Glutamatergic neuron (in vitro differentiated cells): ENCODE results near the gene NUP210. TPM values are rescaled to one million over a fixed set of nuclear protein-coding genes. Genes with fewer than 3 reads are reported as not detected.

ENCODE experiments used
- DNase-seq: peaks from one replicate; pipeline ENCODE4 v3.0.0; 2022
- H3K27ac Mint-ChIP-seq: one replicate; pipeline ENCODE4 v1.8.0; 2020; ENCODE audit warnings: mild to moderate bottlenecking, mixed read lengths, inconsistent platforms; ENCODE audit not compliant: unreplicated experiment
- H3K27me3 Mint-ChIP-seq: one replicate; pipeline ENCODE4 v1.8.0; 2020; ENCODE audit warnings: mild to moderate bottlenecking, moderate library complexity, mixed read lengths, inconsistent platforms; ENCODE audit not compliant: unreplicated experiment
- H3K36me3 Mint-ChIP-seq: one replicate; pipeline ENCODE4 v1.8.0; 2020; ENCODE audit warnings: mild to moderate bottlenecking, mixed read lengths, inconsistent platforms; ENCODE audit not compliant: unreplicated experiment
- H3K4me1 Mint-ChIP-seq: one replicate; pipeline ENCODE4 v1.8.0; 2020; ENCODE audit warnings: mild to moderate bottlenecking, low read depth, mixed read lengths, inconsistent platforms; ENCODE audit not compliant: unreplicated experiment
- H3K4me3 Mint-ChIP-seq: one replicate; pipeline ENCODE4 v1.8.0; 2020; ENCODE audit warnings: mild to moderate bottlenecking, mixed read lengths, inconsistent platforms; ENCODE audit not compliant: unreplicated experiment
- H3K9me3 Mint-ChIP-seq: one replicate; pipeline ENCODE4 v1.8.0; 2020; ENCODE audit warnings: mild to moderate bottlenecking, moderate library complexity, mixed read lengths, inconsistent platforms; ENCODE audit not compliant: unreplicated experiment
- total RNA-seq: library from RNA; stranded (reverse); fragmentation: NEBNext Ultra II Directional; extraction: Animal tissue kit (Norgen Biotek cat#: 25700); gene quantifications from one replicate; pipeline ENCODE4 v1.2.1, GENCODE V29; 2021; ENCODE audit not compliant: unreplicated experiment
- TF ChIP-seq, protein P1 (sequence below): fragments of 200-600 bp; sonication (generic); IDR thresholded peaks from one replicate; pipeline ENCODE4 v1.5.0; 2021; ENCODE audit not compliant: partially characterized antibody, unreplicated experiment

NUP210 gene
- total RNA-seq, 1 donor from 2014 or later = 2.4 TPM

DNA sequence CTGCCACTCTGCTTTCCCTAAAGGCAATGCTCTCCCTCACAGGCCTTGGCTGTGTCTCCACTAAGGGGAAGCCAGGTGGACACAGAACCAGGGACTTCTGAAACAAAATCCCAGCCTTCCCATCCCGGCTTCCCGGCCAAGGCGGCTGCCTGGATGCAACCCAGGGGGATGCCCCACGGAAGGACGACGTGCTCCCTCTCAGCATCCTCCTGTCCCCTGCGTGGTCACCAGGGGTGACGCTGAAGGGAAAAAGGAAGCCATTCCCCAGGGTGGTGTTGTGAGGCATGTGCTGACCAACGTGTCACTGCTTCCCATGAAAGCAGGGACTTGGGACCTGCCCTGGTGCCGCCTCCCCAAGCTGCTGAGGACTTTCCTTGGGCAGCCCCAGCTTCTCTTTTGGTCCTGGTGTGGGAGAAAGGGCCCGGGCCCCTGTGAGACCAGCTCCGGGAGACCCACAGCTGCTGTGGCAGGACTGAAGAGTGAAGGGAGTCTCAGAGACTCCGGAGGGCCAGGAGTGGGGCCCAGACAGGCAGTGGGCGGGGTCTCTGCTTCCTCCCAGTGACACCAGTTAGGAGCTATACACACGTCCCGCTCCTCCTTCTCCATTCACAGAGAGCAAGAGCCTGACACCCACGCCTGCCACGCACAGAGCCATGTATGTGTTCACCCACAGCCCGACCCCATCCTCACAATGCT, 139.2 kb downstream of the NUP210 start:
- no peak for DNase-seq
- peaks cover 14% of the 10 kb centered on the region for H3K4me1 Mint-ChIP-seq
- peaks cover 16% of the 10 kb centered on the region for H3K27me3 Mint-ChIP-seq
- peaks cover 16% of the 10 kb centered on the region for H3K9me3 Mint-ChIP-seq
- peaks cover 15% of the 10 kb centered on the region for H3K36me3 Mint-ChIP-seq
- H3K27ac Mint-ChIP-seq = no peak overlapping the region
- peak overlapping the region; percentile 30 for H3K4me3 Mint-ChIP-seq
- TF ChIP-seq, protein P1, sequence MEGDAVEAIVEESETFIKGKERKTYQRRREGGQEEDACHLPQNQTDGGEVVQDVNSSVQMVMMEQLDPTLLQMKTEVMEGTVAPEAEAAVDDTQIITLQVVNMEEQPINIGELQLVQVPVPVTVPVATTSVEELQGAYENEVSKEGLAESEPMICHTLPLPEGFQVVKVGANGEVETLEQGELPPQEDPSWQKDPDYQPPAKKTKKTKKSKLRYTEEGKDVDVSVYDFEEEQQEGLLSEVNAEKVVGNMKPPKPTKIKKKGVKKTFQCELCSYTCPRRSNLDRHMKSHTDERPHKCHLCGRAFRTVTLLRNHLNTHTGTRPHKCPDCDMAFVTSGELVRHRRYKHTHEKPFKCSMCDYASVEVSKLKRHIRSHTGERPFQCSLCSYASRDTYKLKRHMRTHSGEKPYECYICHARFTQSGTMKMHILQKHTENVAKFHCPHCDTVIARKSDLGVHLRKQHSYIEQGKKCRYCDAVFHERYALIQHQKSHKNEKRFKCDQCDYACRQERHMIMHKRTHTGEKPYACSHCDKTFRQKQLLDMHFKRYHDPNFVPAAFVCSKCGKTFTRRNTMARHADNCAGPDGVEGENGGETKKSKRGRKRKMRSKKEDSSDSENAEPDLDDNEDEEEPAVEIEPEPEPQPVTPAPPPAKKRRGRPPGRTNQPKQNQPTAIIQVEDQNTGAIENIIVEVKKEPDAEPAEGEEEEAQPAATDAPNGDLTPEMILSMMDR = no peak

DNA sequence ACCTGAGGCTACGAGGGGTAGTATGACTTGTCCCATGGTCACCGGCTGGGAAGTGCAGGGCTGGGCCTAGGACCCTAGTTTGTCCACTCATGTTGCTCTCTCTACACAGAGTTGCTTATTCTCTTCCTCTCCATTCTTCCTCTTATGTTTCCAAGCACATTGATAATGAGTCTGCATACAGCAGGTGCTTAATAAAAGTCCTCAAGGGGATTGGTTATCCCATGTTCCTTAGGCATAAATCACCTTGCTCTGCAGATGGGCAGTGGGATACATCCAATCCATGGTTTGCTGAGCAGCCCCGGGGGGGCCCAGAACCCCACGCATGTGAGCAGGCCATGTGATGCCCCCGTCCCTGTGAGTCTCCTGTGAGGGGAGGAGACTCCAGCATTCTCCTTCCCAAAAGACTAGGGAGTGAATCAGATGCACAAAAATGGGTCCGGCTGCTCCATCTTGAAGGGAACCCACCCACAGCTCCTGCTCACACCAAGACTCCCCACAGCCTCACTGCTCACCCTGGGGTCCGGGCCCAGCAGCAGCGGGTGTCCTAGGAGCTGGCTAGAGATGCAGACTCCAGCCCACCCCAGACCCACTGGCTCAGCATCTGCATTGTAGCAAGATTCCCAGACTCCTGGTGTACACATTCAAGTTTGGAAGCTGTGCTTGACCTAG, 139.9 kb downstream of the NUP210 start:
- no peak for DNase-seq
- peaks cover 16% of the 10 kb centered on the region for H3K9me3 Mint-ChIP-seq
- no peak overlapping the region for H3K4me3 Mint-ChIP-seq
- H3K36me3 Mint-ChIP-seq = peaks cover 15% of the 10 kb centered on the region
- peaks cover 14% of the 10 kb centered on the region for H3K4me1 Mint-ChIP-seq
- TF ChIP-seq, protein P1 = no peak
- peaks cover 20% of the 10 kb centered on the region for H3K27me3 Mint-ChIP-seq
- H3K27ac Mint-ChIP-seq = no peak overlapping the region

DNA sequence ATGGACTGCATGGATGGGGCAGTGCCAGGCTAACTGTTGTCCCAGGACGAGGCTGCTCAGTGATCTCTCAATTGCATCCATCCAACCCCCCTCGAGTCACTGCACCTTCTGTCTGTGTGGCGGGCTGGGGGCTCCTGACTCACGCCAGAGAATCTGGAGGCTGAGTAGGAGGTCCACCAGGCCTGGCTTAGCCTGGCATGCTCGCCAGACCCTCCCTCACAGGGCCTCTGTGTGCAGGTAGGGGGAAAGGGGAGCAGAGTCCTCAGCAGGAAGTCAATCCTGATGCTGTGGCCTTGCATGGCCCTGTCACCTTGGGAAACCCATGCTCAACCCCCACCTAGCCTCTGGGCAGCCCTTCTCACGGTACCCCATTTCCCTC, 140.6 kb downstream of the NUP210 start:
- TF ChIP-seq, protein P1 = no peak
- H3K9me3 Mint-ChIP-seq = peaks cover 16% of the 10 kb centered on the region
- peaks cover 20% of the 10 kb centered on the region for H3K27me3 Mint-ChIP-seq
- no peak for DNase-seq
- H3K36me3 Mint-ChIP-seq = peaks cover 14% of the 10 kb centered on the region
- peaks cover 14% of the 10 kb centered on the region for H3K4me1 Mint-ChIP-seq
- no peak overlapping the region for H3K4me3 Mint-ChIP-seq
- H3K27ac Mint-ChIP-seq = no peak overlapping the region

DNA sequence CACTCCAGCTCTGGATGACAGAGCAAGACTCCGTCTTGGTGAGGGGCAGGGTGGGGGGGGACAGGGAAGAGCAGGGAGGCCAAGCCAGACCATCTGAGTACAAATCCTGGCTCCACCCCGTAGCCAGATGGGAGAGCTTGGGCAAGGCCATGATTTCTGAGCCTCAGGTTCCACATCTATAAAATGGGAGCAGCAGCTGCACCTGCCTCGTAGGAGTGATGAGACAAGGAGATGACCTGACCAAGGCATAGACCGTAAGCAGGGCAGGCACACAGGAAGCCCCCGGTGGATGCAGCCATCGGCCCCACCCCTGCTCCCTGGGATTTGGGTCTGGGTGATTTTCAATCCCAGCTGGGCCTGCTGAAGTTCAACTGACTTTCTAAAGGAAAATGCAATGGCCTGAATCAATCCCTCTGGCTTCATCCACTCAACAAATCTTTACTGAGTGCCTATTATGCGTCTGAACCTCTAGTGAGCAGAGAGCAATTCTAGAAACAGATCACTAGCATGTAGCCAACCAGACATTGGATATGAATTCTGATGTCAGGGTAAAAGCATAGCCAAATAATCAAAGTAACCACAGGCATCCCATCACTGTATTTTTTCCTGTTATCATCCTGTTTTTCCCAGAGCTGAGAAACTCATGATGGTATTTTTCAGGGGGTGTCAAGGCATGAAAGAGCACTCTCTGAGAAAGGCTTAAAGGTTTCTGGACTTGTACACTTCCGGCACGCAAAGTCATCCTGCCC, 141.2 kb downstream of the NUP210 start:
- DNase-seq = no peak
- Mint-ChIP-seq H3K4me1 (peaks cover 14% of the 10 kb centered on the region), H3K9me3 (peaks cover 13% of the 10 kb centered on the region), H3K27me3 (peaks cover 16% of the 10 kb centered on the region), H3K36me3 (peaks cover 8% of the 10 kb centered on the region), H3K27ac (no peak overlapping the region), H3K4me3 (no peak overlapping the region)
- TF ChIP-seq, protein P1 = no peak
